C4-2B (cell line): Measurements from ENCODE around the gene BLID.

Experiments used
- H3K27ac ChIP-seq: fragments of 450-650 bp; 2 replicates; pipeline ENCODE4 v1.5.1; 2017
- ZFX ChIP-seq: fragments of 450-650 bp; IDR thresholded peaks from 2 replicates; pipeline ENCODE4 v1.6.1; 2017
- TF ChIP-seq, protein P1 (sequence below): fragments of 450-650 bp; conservative IDR thresholded peaks from 2 replicates; pipeline ENCODE4 v1.5.1; 2017; ENCODE audit warnings: mild to moderate bottlenecking

BLID gene

DNA sequence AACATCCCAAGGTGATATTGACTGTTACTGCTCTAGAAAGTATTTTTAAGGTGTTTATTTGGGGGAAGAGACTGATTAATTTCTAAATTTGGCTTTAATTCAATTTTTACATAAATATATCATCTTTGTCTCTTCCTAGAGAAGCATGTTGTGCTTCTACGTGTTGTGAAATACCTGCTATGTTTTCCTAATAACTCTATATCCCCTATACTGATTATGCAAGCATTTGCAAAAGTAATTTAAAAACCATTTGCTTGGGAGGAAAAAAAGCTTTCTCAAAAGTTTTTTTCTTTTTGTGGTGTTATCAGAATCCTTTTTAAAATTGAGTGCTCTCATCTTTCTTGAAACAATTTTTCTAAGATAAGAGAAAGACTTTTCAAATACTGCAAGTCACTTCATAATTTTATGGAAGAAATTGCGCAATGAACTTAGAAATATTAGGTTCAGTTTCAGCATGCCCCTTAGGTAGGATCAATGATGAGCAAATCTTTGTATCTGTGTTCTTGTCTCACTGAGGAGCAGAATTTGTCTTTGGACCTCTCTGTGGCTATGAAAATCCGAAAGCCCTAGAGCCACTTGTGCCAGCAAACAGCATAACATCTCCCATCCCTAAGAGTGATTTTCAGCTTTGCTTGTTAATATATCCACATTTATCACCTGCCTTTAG lies 7.4 kb upstream of the BLID start:
- no peak overlapping the region for H3K27ac ChIP-seq

DNA sequence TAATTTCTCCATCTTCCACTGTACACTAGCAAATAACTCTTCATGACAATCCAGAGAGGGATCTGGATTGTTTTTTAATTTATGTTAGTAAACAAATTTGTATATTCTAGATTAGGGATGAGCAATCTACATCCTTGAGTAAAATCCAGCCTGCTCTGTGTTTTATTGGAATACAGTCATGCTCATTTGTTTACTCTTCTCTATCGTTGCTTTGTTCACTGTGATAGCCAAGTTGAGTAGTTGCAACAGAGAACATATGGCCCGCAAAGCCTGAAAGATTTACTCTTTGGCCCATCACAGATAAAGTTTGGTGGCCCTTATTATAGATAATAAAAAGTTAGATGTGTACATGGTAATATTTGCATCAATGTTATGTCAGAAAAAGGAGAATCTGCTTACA lies 6.2 kb upstream of the BLID start:
- no peak for TF ChIP-seq ZFX
- H3K27ac ChIP-seq = no peak overlapping the region

More for the DNA sequence above, 7.4 kb upstream of the BLID start:
- TF ChIP-seq, protein P1, sequence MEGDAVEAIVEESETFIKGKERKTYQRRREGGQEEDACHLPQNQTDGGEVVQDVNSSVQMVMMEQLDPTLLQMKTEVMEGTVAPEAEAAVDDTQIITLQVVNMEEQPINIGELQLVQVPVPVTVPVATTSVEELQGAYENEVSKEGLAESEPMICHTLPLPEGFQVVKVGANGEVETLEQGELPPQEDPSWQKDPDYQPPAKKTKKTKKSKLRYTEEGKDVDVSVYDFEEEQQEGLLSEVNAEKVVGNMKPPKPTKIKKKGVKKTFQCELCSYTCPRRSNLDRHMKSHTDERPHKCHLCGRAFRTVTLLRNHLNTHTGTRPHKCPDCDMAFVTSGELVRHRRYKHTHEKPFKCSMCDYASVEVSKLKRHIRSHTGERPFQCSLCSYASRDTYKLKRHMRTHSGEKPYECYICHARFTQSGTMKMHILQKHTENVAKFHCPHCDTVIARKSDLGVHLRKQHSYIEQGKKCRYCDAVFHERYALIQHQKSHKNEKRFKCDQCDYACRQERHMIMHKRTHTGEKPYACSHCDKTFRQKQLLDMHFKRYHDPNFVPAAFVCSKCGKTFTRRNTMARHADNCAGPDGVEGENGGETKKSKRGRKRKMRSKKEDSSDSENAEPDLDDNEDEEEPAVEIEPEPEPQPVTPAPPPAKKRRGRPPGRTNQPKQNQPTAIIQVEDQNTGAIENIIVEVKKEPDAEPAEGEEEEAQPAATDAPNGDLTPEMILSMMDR = no peak
- no peak for TF ChIP-seq ZFX

DNA sequence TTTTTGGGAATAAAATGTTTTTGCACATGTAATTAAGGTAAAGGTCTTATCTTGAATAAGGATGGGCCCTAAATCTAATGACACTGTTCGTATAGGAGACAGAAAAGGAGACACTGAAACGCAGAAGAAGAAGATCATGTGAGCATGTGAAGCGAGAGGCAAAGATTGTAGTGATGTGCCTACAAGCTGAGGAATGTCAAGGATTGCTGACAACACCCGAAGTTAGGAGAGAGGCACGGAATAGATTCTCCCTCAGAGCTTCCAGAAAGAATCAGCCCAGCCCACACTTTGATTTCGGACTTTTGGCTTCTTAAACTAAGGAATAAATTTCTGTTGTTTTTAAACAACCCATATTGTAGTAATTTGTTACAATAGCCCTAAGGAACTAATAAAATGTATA lies 4.1 kb upstream of the BLID start:
- TF ChIP-seq, protein P1 = no peak
- no peak for TF ChIP-seq ZFX
- no peak overlapping the region for H3K27ac ChIP-seq

DNA sequence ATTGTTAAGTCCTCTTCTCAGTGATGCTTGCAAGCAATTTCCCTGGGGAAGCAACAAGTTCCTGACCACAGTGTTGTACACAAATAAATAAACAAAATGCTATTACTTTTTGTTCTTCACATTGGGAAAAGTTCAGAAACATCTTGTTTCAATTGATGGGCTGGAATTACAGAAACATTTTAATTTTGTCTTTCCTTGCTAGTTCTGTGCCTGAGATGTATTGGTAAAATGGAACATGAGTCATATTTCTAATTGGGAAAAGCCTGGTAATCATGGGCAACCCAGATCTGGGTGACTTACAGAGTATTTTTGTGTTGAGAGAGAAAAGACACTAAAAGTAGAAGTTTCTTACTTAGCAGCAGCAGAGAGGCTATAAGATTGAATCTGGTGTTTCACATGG lies 576 bp upstream of the BLID start:
- no peak overlapping the region for H3K27ac ChIP-seq
- TF ChIP-seq, protein P1 = no peak
- TF ChIP-seq ZFX = no peak

DNA sequence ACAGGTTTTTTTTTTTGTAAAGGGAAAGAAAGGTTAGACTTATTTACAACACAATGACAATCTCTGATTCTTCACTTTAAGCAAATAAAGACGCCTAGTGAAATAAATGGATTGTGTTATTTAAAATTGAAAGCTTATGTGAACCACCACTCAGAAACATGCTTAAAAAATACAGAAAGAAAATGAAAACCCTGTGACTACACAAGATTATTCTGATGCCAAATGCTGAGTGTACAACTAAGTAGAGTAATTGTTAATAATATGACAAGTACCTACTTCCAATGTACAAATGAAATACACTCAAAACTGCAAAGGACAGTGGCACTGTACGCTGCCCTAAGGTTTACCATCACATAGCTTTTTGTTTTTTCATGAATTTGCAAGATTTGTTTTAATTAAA lies 1.0 kb downstream of the BLID start:
- no peak for TF ChIP-seq ZFX
- TF ChIP-seq, protein P1 = no peak

DNA sequence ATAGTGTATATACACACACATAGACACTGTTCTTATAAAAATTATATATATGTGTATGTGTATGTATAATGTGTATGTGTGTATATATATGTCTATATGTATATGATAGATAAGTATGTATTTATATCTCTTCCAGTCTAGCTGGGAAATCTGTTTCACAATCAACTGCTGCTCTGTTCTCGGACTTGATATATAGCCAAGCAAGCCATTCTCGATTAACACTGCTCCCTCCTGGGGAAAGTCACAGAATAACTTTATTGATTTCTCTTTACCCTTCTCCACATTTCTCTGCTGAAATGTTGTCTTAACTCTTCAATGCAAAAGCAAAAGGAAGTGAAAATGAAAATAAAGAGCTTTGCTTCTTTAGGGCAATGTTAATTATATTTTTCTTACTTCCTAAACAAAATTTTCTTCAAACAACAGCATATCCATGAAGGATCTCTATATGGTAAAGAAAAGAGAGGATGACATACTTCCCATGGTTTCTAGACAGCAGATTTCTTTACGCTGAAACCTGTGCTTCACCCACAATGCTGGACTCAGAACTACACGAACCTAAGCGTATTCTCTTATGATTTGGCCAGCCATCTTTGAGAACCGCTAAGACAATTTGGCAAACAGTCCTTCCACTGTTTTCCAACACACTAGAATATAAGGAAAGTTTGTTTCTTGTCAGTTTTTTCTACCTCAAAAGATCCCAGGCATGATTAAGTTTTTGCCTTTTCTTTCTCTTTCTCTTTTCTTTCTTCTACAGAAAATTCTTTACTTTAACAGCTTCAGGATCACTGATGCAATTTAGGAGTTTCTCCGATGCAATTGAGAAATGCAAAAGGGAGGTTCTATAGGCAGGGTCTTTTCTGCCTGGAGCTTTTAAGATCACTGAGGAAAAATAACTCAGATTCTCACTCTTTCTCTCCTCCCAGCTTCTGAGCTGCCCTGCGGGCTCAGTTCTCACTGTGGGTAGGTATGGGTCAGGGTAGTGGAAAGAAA lies 1.9 kb downstream of the BLID start:
- H3K27ac ChIP-seq = no peak overlapping the region
- TF ChIP-seq ZFX = no peak
- TF ChIP-seq, protein P1 = no peak

More for the DNA sequence above, 1.0 kb downstream of the BLID start:
- no peak overlapping the region for H3K27ac ChIP-seq

DNA sequence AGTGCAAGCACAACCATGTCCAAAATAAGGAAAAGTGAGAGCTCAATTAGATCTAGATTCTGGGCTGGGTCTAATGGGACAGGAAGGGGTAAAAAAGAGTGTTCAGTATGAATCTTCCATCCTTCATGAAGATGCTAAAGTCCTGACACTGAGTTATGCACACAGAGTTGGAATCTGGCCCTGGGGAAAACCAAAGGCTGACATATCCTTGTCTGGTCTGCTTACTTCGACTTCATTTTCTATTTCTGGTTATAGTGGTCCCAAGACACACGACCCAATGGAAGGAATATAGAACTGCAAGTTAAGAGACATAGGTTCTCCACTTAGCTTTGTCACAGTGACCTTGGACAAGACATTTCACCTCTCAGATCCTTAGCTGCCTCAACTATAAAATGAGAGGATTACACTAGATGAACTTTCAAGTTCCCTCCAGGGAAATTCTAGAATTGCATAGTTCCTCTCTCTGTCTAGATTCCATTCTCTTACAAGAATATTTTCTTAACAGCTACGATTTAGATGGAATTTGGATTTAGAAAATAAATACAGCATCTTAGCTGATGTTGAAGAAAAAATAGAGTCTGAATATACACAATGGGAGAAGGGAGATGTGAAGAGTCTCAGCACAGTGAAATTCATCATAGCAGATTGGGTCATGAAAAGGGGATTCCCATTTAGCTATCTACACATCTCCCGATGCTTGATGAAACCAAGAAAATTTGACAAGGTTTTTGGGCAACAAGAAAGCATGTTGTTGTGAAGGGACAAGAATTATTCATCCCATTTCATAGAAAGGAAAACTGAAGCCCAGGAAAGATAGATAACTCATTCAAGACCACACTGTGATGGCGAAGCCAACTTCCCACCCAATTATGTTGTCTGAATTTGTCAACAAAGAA lies 3.3 kb downstream of the BLID start:
- no peak overlapping the region for H3K27ac ChIP-seq
- no peak for TF ChIP-seq ZFX
- TF ChIP-seq, protein P1 = no peak
